ENCODE results near the gene ATP6V1G2. TPM values are rescaled to one million over a fixed set of nuclear protein-coding genes. Genes with fewer than 3 reads are reported as not detected.
A peak's percentile ranks its signal among the peaks of the same experiment; 100 is the strongest.
"Not testable (repeated sequence)": the region's sequence is repeated elsewhere in the genome, so short reads cannot be mapped to it uniquely, and the experiment has no call there.

The ATP6V1G2 gene
- 95.6 TPM for total RNA-seq (ENCODE audit: unreplicated experiment)
- long read RNA-seq, transcript ATP6V1G2-205 (3 exons, 1,588 nt): major isoform, 87 of 96 reads
- long read RNA-seq, partial matches to known transcripts: 6 of 96 reads
- long read RNA-seq, other reads (novel, unspliced or antisense): 0 of 96 reads

DNA sequence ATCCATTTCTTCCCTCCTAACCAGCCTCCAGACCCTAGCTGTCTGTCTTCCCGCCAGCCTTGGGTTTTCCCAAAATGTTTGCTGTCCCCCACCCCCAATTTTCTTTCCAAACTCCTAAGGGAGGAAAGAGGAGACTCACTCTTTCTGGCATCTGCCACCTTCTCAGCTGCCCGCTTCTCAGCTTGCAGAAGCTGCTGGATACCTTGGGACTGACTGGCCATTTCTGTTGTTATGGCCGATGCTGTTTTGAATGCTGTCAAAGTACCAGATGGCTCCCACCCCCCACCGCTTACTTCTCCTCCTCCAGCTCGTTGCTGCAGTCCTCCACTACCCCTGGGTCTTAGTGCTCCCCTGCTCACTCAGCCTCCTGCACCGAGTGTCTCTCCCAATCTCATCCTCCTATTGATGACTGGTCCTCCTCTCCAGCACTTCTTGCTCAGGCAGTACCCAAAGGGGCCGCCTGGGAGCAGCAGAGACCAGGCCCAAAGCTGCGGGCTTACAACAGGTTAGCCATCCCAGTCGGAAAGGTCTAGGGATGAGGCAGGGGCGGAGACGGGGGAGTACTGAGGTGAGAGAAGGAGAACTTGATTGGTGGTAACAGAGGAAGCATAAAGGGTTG, at the start of gene ATP6V1G2:
Gene ATP6V1G2 (minus strand): TSS at position 270 of the 619 bp plus-strand sequence. CDS start 49 bp downstream, at position 221.
- Mint-ChIP-seq H3K27ac (ENCODE audit: unreplicated experiment) (peak within 1 kb of the TSS; percentile 95), H3K27me3 (ENCODE audit: unreplicated experiment) (peaks cover 12% of the 10 kb centered on the region), H3K4me3 (ENCODE audit: unreplicated experiment) (peak within 1 kb of the TSS; percentile 93), H3K9me3 (ENCODE audit: unreplicated experiment) (peaks cover 22% of the 10 kb centered on the region), H3K36me3 (ENCODE audit: unreplicated experiment) (no peaks in the 10 kb centered on the region), H3K4me1 (ENCODE audit: low read depth, unreplicated experiment) (peaks cover 15% of the 10 kb centered on the region)
- peak; percentile 96 for DNase-seq
- peak; percentile 90 for TF ChIP-seq CTCF (IDR thresholded peaks at IDR 0.05; ENCODE audit: partially characterized antibody, unreplicated experiment)

GRCh38 chr6:31592396-31592771, 46.0 kb upstream of the ATP6V1G2 start:
- DNase-seq: no peak
- H3K4me3 Mint-ChIP-seq (ENCODE audit: unreplicated experiment): no peak overlapping the region
- no peaks in the 10 kb centered on the region for H3K27me3 Mint-ChIP-seq (ENCODE audit: unreplicated experiment)
- H3K4me1 Mint-ChIP-seq (ENCODE audit: low read depth, unreplicated experiment): peaks cover 9% of the 10 kb centered on the region
- TF ChIP-seq CTCF (IDR thresholded peaks at IDR 0.05; ENCODE audit: partially characterized antibody, unreplicated experiment): no peak
- H3K9me3 Mint-ChIP-seq (ENCODE audit: unreplicated experiment): peaks cover 2% of the 10 kb centered on the region
- no peak overlapping the region for H3K27ac Mint-ChIP-seq (ENCODE audit: unreplicated experiment)
- no peaks in the 10 kb centered on the region for H3K36me3 Mint-ChIP-seq (ENCODE audit: unreplicated experiment)

- DNase-seq; H3K36me3 Mint-ChIP-seq (ENCODE audit: unreplicated experiment); H3K4me3 Mint-ChIP-seq (ENCODE audit: unreplicated experiment); H3K9me3 Mint-ChIP-seq (ENCODE audit: unreplicated experiment); H3K4me1 Mint-ChIP-seq (ENCODE audit: low read depth, unreplicated experiment); H3K27me3 Mint-ChIP-seq (ENCODE audit: unreplicated experiment): not testable (repeated sequence)
- peak overlapping the region; percentile 52 for H3K27ac Mint-ChIP-seq (ENCODE audit: unreplicated experiment)
Measured at GRCh38 chr6:31590691-31591090, 44.3 kb upstream of the ATP6V1G2 start.

DNA sequence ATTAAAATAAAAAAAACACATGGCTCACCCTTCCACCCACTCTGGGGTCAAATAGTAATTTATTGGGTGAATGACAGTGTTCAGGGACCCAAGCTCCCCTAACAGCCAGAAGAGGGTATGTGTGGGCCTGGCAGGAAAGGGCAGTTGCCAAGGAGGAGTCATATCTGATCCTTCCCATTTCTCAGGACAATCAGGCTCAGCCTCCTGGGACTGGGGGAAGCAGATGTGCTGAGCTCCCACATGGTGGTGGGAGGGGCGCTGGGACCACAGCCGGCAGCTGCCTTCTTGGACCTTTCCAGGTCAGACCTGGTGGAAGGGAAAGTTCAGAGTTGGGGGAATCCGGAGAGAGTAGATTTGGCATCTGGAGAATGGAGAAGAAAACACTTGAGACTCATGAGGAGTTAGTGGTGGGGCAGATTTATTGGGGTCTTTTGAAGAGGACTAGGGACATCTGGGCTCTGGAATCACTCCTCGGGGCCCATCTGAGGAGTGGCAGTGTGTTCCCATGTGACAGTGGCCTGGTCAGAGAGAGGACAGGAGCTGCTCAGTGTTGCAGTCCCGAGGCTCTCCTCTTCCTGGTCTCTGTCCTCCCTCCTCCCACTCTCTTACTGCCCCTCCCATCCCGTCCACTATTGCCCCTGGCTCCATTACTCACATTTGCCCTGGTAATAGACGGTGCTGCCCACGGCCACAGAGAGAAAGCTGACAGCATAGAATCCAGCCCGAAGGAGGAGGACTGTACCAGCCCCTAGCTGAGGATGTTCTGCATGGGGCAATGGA, 42.7 kb upstream of the ATP6V1G2 start:
- peaks cover 4% of the 10 kb centered on the region for H3K9me3 Mint-ChIP-seq (ENCODE audit: unreplicated experiment)

More for the DNA sequence above, 42.7 kb upstream of the ATP6V1G2 start:
- peaks cover 9% of the 10 kb centered on the region for H3K4me1 Mint-ChIP-seq (ENCODE audit: low read depth, unreplicated experiment)
- H3K36me3 Mint-ChIP-seq (ENCODE audit: unreplicated experiment): no peaks in the 10 kb centered on the region
- H3K4me3 Mint-ChIP-seq (ENCODE audit: unreplicated experiment): peak overlapping the region; percentile 58
- peak overlapping the region; percentile 69 for H3K27ac Mint-ChIP-seq (ENCODE audit: unreplicated experiment)
- DNase-seq: peak; percentile 45
- H3K27me3 Mint-ChIP-seq (ENCODE audit: unreplicated experiment): peaks cover 3% of the 10 kb centered on the region
- TF ChIP-seq CTCF (IDR thresholded peaks at IDR 0.05; ENCODE audit: partially characterized antibody, unreplicated experiment): no peak

All from glutamatergic neuron (in vitro differentiated cells).